ENCODE results near the gene AIF1.

DNA sequence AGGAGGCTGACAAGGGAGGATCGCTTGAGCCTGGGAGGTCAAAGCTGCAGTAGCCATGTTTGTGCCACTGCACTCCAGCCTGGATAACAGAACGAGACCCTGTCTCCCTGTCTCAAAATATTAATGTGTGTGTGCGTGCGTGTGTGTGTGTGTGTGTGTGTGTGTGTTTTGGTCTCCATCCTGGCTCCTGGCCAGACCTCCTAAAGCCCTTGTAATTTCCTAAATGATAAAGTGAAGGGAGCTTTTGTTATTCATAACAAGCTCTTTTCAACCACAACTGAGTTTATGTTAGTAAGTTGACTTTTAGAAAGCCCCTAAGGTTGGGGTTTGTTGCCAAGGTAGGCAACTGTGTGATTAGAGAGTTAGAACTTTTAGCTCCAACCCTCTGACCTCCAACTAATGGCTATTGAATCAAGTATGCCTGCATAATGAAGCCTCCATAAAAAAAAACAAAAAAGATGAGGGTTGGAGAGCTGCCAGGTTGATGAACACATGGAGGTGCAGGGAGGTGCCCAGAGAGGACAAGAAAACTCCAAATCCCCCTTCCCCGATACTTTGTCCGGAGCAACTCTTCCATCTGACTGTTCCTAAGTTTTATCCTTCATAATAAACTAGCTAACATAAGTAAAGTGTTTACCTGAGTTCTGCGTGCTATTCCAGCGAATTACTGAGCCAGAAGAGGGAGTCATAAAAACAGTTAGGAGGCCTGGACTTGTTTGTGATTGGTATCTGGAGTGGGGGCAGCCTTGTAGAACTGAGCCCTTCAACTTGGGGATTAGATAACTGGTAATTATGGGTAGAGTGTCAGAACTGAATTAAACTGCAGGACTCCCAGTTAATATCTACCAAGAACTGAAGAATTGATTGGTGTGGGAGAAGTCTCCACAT, 5.3 kb upstream of the AIF1 start:
- TF ChIP-seq, protein P1, sequence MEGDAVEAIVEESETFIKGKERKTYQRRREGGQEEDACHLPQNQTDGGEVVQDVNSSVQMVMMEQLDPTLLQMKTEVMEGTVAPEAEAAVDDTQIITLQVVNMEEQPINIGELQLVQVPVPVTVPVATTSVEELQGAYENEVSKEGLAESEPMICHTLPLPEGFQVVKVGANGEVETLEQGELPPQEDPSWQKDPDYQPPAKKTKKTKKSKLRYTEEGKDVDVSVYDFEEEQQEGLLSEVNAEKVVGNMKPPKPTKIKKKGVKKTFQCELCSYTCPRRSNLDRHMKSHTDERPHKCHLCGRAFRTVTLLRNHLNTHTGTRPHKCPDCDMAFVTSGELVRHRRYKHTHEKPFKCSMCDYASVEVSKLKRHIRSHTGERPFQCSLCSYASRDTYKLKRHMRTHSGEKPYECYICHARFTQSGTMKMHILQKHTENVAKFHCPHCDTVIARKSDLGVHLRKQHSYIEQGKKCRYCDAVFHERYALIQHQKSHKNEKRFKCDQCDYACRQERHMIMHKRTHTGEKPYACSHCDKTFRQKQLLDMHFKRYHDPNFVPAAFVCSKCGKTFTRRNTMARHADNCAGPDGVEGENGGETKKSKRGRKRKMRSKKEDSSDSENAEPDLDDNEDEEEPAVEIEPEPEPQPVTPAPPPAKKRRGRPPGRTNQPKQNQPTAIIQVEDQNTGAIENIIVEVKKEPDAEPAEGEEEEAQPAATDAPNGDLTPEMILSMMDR (conservative IDR thresholded peaks at IDR 0.05; ENCODE audit: low read length) = no peak
- no peak for TF ChIP-seq EZH2phosphoT487 (IDR thresholded peaks at IDR 0.05; ENCODE audit: borderline replicate concordance, low read depth, low read length)

Data from OCI-LY7 (cell line).